H1 (cell line): ENCODE results near the gene SCRN3. TPM values are rescaled to one million over a fixed set of nuclear protein-coding genes. Genes with fewer than 3 reads are reported as not detected.

ENCODE experiments used
- CBX5 ChIP-seq: fragments of 300-800, 300-1000 bp; sonication (generic); IDR thresholded peaks from 2 replicates; pipeline ENCODE4 v1.7.1; 2016; ENCODE audit warnings: antibody characterized with exemption, low read length, low read depth
- GTF2F1 ChIP-seq: IDR thresholded peaks from 2 replicates; pipeline ENCODE4 v1.6.1; 2012; ENCODE audit warnings: low read depth, low read length, improper control_type of control experiment, borderline replicate concordance
- JUND ChIP-seq: IDR thresholded peaks from 2 replicates; pipeline ENCODE4 v1.6.1; 2011; ENCODE audit warnings: mild to moderate bottlenecking, improper control_type of control experiment, low read length
- MAFK ChIP-seq: IDR thresholded peaks from 2 replicates; pipeline ENCODE4 v1.6.1; 2012; ENCODE audit warnings: low read depth, mild to moderate bottlenecking, improper control_type of control experiment, low read length
- POLR2AphosphoS5 ChIP-seq: IDR thresholded peaks from 2 replicates; pipeline ENCODE4 v1.6.1; 2011; ENCODE audit warnings: low read depth, low read length
- RAD21 ChIP-seq, 2 experiments: IDR thresholded peaks in 1 of 2; conservative IDR thresholded peaks in 1 of 2; 2 replicates each; pipeline ENCODE4 v1.6.1; 2011; ENCODE audit warnings: low read depth in 2 of 2, low read length in 2 of 2, improper control_type of control experiment in 1 of 2, inconsistent platforms in 1 of 2, mild to moderate bottlenecking in 1 of 2, moderate library complexity in 1 of 2
- RBBP5 ChIP-seq: IDR thresholded peaks from 2 replicates; pipeline ENCODE4 v1.7.1; 2012; ENCODE audit warnings: low read depth, mild to moderate bottlenecking, inconsistent platforms, low read length, moderate library complexity, borderline replicate concordance
- RNF2 ChIP-seq: fragments of 200-900, 300-1000 bp; sonication (generic); IDR thresholded peaks from 2 replicates; pipeline ENCODE4 v1.7.1; 2016; ENCODE audit warnings: borderline replicate concordance, low read depth, mild to moderate bottlenecking, antibody characterized with exemption, low read length; ENCODE audit not compliant: poor library complexity, severe bottlenecking; ENCODE audit errors: missing control alignments
- SAP30 ChIP-seq: fragments of 300-600 bp; sonication (generic); IDR thresholded peaks from 2 replicates; pipeline ENCODE4 v1.7.1; 2012; ENCODE audit warnings: low read length, moderate library complexity, mild to moderate bottlenecking, inconsistent platforms; ENCODE audit not compliant: insufficient read depth, insufficient replicate concordance
- TEAD4 ChIP-seq: IDR thresholded peaks from 2 replicates; pipeline ENCODE4 v1.6.1; 2012; ENCODE audit warnings: low read depth, low read length, inconsistent platforms, mixed read lengths
- ZNF274 ChIP-seq: IDR thresholded peaks from 2 replicates; pipeline ENCODE4 v1.7.0; 2012; ENCODE audit warnings: low read length, borderline replicate concordance; ENCODE audit errors: extremely low read depth
- polyA plus RNA-seq, 7 experiments: library from polyadenylated mRNA; depleted of rRNA in 3 of 7; stranded (reverse) in 5 of 7; unstranded in 2 of 7; fragments of >200 nt in 5 of 7; fragments of 200-250 nt in 2 of 7; gene quantifications; 1 replicate in 5 of 7; 2 replicates in 1 of 7; 4 replicates in 1 of 7; pipeline versions ENCODE4 v1.2.1 to v1.2.3, GENCODE V29; 2011 to 2013; ENCODE audit warnings: missing spikeins in 2 of 7, mixed read lengths in 2 of 7
- total RNA-seq: library from RNA; stranded (reverse); fragmentation: NEBNext Ultra II Directional; extraction: Animal tissue kit (Norgen Biotek cat#: 25700); gene quantifications from 2 replicates; pipeline ENCODE4 v1.2.1, GENCODE V29; 2021
- TF ChIP-seq, protein P1 (sequence below), 3 experiments: IDR thresholded peaks; 1 replicate in 2 of 3; 2 replicates in 1 of 3; pipeline versions ENCODE4 v1.5.1 to v1.6.1; 2011; ENCODE audit warnings: low read length in 3 of 3, mild to moderate bottlenecking in 3 of 3, inconsistent platforms in 2 of 3, low read depth in 1 of 3, moderate library complexity in 1 of 3; ENCODE audit not compliant: insufficient read depth in 1 of 3; ENCODE audit errors: control extremely low read depth in 1 of 3

The SCRN3 gene
- total and polyA plus RNA-seq, 2 of the 8 experiments (the other 6 are each of a cell fraction or from before 2014, with no cell fraction given), result 7.4 to 7.8 TPM

DNA sequence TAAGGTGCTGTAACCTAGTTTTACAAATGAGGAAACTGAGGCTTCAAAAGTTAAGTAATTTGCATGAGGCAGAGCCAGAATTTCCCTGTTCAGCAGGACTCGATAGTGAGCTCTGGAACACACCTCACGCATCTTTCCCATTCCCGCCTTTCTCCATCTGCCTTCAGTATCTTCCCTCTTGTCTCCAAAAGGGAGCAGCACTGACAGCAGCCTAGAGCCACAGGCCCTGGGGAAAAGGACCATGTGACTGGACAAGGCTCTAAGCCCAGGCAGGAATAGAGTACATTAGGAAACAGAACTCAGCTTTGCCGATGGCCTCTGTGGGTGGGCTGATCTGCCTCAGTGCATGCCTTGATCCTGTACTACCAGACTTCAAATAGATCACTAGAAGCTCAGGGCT, 69.8 kb downstream of the SCRN3 start (continued):
- TF ChIP-seq JUND (no peak), CBX5 (no peak), RAD21 (IDR thresholded peaks at IDR 0.05 in 1 of 2, conservative IDR thresholded peaks at IDR 0.05 in 1 of 2; ENCODE audit: low read depth in 2 of 2, low read length in 2 of 2) (peak; percentile 22 to 48; a peak in 2 of 4 replicates), RNF2 (no peak), ZNF274 (no peak), GTF2F1 (no peak), MAFK (no peak), POLR2AphosphoS5 (no peak), RBBP5 (no peak), TEAD4 (no peak), SAP30 (no peak)
- TF ChIP-seq, protein P1, sequence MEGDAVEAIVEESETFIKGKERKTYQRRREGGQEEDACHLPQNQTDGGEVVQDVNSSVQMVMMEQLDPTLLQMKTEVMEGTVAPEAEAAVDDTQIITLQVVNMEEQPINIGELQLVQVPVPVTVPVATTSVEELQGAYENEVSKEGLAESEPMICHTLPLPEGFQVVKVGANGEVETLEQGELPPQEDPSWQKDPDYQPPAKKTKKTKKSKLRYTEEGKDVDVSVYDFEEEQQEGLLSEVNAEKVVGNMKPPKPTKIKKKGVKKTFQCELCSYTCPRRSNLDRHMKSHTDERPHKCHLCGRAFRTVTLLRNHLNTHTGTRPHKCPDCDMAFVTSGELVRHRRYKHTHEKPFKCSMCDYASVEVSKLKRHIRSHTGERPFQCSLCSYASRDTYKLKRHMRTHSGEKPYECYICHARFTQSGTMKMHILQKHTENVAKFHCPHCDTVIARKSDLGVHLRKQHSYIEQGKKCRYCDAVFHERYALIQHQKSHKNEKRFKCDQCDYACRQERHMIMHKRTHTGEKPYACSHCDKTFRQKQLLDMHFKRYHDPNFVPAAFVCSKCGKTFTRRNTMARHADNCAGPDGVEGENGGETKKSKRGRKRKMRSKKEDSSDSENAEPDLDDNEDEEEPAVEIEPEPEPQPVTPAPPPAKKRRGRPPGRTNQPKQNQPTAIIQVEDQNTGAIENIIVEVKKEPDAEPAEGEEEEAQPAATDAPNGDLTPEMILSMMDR (IDR thresholded peaks at IDR 0.05; ENCODE audit: control extremely low read depth in 1 of 3, insufficient read depth in 1 of 3, low read depth in 1 of 3, low read length in 3 of 3), result peak; percentile 17 to 38 (median 28); a peak in 3 of 4 replicates
